Loucy (cell line): ENCODE data around the gene COBLL1.

Experiments used
- EZH2phosphoT487 ChIP-seq: fragments of 200-600 bp; IDR thresholded peaks from 2 replicates; pipeline ENCODE4 v1.6.1; 2018; ENCODE audit warnings: antibody characterized with exemption, mild to moderate bottlenecking, moderate library complexity, borderline replicate concordance
- TF ChIP-seq, protein P1 (sequence below): fragments of 200-600 bp; sonication (generic); conservative IDR thresholded peaks from 2 replicates; pipeline ENCODE4 v1.5.1; 2014; ENCODE audit warnings: mild to moderate bottlenecking, antibody characterized with exemption, low read length

DNA sequence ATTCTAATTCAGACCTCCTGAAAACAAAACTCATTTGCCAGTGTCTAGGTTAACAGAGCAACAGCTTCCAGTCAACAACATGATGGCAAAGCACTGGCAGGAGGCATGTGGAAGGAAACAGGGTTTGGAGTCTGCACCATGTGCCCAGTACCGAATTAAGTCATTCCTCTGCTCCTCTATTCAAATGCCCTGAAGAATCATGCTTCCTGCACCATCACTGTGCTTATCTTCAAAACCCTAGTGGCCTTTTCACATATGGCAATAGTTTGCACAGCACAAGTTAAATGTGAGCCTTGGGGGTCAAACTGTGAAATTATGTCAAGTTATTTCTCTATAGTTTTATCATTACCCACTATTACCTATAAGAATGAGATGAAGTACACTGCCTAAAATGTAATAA is 145.0 kb downstream of the COBLL1 start:
- TF ChIP-seq, protein P1, sequence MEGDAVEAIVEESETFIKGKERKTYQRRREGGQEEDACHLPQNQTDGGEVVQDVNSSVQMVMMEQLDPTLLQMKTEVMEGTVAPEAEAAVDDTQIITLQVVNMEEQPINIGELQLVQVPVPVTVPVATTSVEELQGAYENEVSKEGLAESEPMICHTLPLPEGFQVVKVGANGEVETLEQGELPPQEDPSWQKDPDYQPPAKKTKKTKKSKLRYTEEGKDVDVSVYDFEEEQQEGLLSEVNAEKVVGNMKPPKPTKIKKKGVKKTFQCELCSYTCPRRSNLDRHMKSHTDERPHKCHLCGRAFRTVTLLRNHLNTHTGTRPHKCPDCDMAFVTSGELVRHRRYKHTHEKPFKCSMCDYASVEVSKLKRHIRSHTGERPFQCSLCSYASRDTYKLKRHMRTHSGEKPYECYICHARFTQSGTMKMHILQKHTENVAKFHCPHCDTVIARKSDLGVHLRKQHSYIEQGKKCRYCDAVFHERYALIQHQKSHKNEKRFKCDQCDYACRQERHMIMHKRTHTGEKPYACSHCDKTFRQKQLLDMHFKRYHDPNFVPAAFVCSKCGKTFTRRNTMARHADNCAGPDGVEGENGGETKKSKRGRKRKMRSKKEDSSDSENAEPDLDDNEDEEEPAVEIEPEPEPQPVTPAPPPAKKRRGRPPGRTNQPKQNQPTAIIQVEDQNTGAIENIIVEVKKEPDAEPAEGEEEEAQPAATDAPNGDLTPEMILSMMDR = peak; percentile 51
- TF ChIP-seq EZH2phosphoT487 = no peak
